ENCODE results near the gene USP32.

Gene USP32

DNA sequence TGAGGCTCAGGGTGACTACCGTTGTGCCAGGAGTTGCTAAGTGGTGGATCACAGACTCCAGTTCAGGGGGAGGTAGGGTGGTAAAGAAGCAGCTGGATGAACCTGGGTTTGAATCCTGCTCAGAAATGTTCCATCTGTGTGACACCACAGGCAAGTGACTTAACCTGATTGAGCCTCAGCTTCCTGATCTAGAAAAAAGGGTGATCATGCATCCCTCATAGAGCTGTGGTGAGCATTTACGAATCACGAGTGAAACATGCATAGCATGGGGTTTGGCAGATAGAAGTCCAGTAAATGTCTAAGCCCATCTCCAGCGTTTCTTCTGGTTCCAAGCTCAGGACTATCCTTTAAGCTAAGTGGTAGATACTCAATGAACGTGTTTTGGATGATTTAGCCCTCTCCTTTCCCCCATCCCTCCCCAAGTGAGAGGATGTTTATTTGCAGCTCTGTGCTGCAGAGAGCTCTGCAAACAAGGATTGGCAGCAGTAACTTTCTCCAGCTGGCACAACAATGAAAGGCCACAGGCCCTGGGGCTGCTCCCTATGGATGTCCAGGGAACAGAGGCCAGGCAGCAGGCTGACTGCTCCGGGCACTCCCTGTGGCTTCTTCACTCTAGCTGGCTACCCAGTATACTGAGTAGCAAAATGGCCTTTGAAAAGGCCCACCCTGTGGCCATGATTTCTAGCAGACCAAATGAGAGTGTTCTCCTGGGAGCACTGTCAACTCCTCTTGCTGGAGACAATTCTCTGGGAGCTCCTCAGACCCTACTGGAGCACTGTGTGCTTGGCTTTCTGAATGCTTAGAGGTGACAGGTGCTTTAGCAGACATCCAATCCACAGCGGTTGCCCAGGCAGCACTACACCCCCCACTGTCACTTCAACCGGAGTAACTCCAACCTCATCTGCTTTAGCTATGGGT, 220.8 kb downstream of the USP32 start:
- DNase-seq (ENCODE audit: low read depth): peak; percentile 75
- H3K4me3 ChIP-seq (ENCODE audit: low read depth, low read length): no peak overlapping the region
- TF ChIP-seq, protein P1, sequence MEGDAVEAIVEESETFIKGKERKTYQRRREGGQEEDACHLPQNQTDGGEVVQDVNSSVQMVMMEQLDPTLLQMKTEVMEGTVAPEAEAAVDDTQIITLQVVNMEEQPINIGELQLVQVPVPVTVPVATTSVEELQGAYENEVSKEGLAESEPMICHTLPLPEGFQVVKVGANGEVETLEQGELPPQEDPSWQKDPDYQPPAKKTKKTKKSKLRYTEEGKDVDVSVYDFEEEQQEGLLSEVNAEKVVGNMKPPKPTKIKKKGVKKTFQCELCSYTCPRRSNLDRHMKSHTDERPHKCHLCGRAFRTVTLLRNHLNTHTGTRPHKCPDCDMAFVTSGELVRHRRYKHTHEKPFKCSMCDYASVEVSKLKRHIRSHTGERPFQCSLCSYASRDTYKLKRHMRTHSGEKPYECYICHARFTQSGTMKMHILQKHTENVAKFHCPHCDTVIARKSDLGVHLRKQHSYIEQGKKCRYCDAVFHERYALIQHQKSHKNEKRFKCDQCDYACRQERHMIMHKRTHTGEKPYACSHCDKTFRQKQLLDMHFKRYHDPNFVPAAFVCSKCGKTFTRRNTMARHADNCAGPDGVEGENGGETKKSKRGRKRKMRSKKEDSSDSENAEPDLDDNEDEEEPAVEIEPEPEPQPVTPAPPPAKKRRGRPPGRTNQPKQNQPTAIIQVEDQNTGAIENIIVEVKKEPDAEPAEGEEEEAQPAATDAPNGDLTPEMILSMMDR (IDR thresholded peaks at IDR 0.05; ENCODE audit: control insufficient read depth, extremely low read depth, insufficient read depth): no peak

GRCh38 chr17:60169921-60170817, 221.8 kb downstream of the USP32 start:
- TF ChIP-seq, protein P1 (IDR thresholded peaks at IDR 0.05; ENCODE audit: control insufficient read depth, extremely low read depth, insufficient read depth): no peak
- no peak for DNase-seq (ENCODE audit: low read depth)
- H3K4me3 ChIP-seq (ENCODE audit: low read depth, low read length): no peak overlapping the region

- no peak for DNase-seq (ENCODE audit: low read depth)
- no peak overlapping the region for H3K4me3 ChIP-seq (ENCODE audit: low read depth, low read length)
- TF ChIP-seq, protein P1 (IDR thresholded peaks at IDR 0.05; ENCODE audit: control insufficient read depth, extremely low read depth, insufficient read depth): no peak
Observed at GRCh38 chr17:60168654-60169053, 223.3 kb downstream of the USP32 start.

DNA sequence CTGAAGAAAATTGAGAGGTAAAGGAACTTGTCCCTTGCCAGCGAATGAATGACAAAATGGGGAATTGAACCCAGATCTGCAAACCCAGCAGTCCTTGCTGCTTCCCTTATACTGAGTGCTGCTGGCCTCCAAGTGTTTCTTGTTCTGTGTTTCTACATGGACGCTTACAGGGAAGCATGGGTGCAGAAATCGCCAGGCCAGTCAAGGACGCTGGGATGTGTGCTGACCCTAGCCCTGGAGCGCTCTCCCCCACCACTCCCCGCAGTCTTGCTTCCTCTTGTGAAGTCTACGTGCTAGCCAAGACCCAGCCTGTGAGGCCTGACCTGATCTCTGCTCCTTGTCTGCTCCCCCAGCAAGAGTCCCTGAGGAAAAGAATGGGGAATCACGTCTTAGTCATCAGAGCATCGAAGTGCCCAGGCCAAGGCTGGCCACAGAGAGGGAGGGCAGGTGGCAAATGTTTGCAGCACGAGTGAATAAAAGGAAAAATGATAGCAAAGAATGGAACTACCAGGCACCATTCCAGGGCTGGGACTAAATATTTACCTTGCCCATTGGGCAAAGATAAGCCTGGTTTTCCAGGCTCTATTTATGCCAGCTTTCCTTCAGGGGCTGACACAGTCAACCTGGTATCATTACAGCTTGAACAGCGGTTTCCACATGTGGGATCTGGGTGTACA, 224.7 kb downstream of the USP32 start:
- DNase-seq (ENCODE audit: low read depth): no peak
- H3K4me3 ChIP-seq (ENCODE audit: low read depth, low read length): no peak overlapping the region
- TF ChIP-seq, protein P1 (IDR thresholded peaks at IDR 0.05; ENCODE audit: control insufficient read depth, extremely low read depth, insufficient read depth): no peak

GRCh38 chr17:60165971-60166370, 226.0 kb downstream of the USP32 start:
- TF ChIP-seq, protein P1 (IDR thresholded peaks at IDR 0.05; ENCODE audit: control insufficient read depth, extremely low read depth, insufficient read depth): no peak
- H3K4me3 ChIP-seq (ENCODE audit: low read depth, low read length): no peak overlapping the region
- DNase-seq (ENCODE audit: low read depth): no peak

DNA sequence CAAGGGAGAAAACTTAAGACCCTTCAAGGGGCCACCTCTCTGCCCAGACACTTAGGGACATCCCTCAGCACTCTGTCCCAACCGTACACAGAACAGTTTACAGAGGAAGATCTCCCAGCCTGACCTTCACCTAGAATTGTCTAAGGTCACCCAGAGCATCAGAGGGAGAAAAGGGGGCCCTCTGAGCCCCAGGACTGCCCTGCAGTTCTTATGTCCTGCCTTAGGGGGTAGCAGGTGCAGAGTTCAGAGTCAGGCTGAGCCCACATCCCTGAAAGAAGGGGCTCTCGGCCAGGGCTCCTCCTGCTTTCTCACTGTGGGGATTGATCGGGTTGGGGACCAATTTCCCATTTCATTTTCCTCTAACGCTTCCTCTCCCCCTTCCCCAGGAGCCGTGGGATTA, 226.7 kb downstream of the USP32 start:
- no peak for DNase-seq (ENCODE audit: low read depth)
- no peak overlapping the region for H3K4me3 ChIP-seq (ENCODE audit: low read depth, low read length)
- TF ChIP-seq, protein P1 (IDR thresholded peaks at IDR 0.05; ENCODE audit: control insufficient read depth, extremely low read depth, insufficient read depth): no peak
